ENCODE data around the gene ADGRL3.

- no peak for TF ChIP-seq CTCF (IDR thresholded peaks at IDR 0.05; ENCODE audit: borderline replicate concordance, extremely low read depth, low read length, poor library complexity, severe bottlenecking)
- TF ChIP-seq EZH2 (IDR thresholded peaks at IDR 0.05; ENCODE audit: borderline replicate concordance, low read depth, low read length, severe bottlenecking), result no peak
Observed at GRCh38 chr4:61462451-61463326, 262.6 kb downstream of the ADGRL3 start.
